ENCODE data around the gene NRM.
"Not testable (repeated sequence)": the region's sequence is repeated elsewhere in the genome, so short reads cannot be mapped to it uniquely, and the experiment has no call there.

NRM gene

GRCh38 chr6:30690403-30691207 lies at the start of gene NRM:
Gene NRM (minus strand): TSS chr6:30690984. CDS start chr6:30690974, 10 bp downstream.
- peak; percentile 77 for DNase-seq (ENCODE audit: low spot score)

- DNase-seq (ENCODE audit: low spot score): no peak
Measured at GRCh38 chr6:30740540-30740870, 49.7 kb upstream of the NRM start.

GRCh38 chr6:30738532-30738931 lies 47.7 kb upstream of the NRM start:
- no peak for DNase-seq (ENCODE audit: low spot score)

- peak; percentile 50 for DNase-seq (ENCODE audit: low spot score)
Measured at GRCh38 chr6:30735668-30736314, 45.0 kb upstream of the NRM start.

- no peak for DNase-seq (ENCODE audit: low spot score)
Measured at GRCh38 chr6:30732237-30732943, 41.6 kb upstream of the NRM start.

GRCh38 chr6:30730601-30731435 lies 40.0 kb upstream of the NRM start:
- peak; percentile 88 for DNase-seq (ENCODE audit: low spot score)

- DNase-seq (ENCODE audit: low spot score): no peak
Measured at GRCh38 chr6:30727920-30728553, 37.3 kb upstream of the NRM start.

GRCh38 chr6:30726506-30727413 lies 36.0 kb upstream of the NRM start:
- no peak for DNase-seq (ENCODE audit: low spot score)

- no peak for DNase-seq (ENCODE audit: low spot score)
Measured at GRCh38 chr6:30725713-30726505, 35.1 kb upstream of the NRM start.

GRCh38 chr6:30724906-30725667 lies 34.3 kb upstream of the NRM start:
- no peak for DNase-seq (ENCODE audit: low spot score)

GRCh38 chr6:30723843-30724741 lies 33.3 kb upstream of the NRM start:
- DNase-seq (ENCODE audit: low spot score): not testable (repeated sequence)

GRCh38 chr6:30723159-30723842 lies 32.5 kb upstream of the NRM start:
- not testable (repeated sequence) for DNase-seq (ENCODE audit: low spot score)

- DNase-seq (ENCODE audit: low spot score): peak; percentile 83
Measured at GRCh38 chr6:30722280-30723112, 31.7 kb upstream of the NRM start.

GRCh38 chr6:30722025-30722279 lies 31.2 kb upstream of the NRM start:
- DNase-seq (ENCODE audit: low spot score): not testable (repeated sequence)

- DNase-seq (ENCODE audit: low spot score): peak; percentile 94
Measured at GRCh38 chr6:30721198-30722024, 30.6 kb upstream of the NRM start.

- peak; percentile 68 for DNase-seq (ENCODE audit: low spot score)
Measured at GRCh38 chr6:30720738-30721197, 30.0 kb upstream of the NRM start.

Measured in activated CD4-positive, alpha-beta T cell treated with anti-CD3 and anti-CD28 coated beads, Interleukin-2, Interleukin-4, amounts not matched to agents 100 ng/mL and 50 ng/mL, durations not matched to agents 16 hours and 8 hours (primary cell).